Retina (tissue), 1 donor: Measurements from ENCODE around the gene LIME1.
A peak's percentile ranks its signal among the peaks of the same experiment; 100 is the strongest.
"Not testable (repeated sequence)": the region's sequence is repeated elsewhere in the genome, so short reads cannot be mapped to it uniquely, and the experiment has no call there.

ENCODE experiments used
- DNase-seq: peaks from one replicate; pipeline ENCODE4 v3.0.0-alpha.2; 2016

The LIME1 gene

GRCh38 chr20:63708301-63709148, 27.9 kb upstream of the LIME1 start:
- DNase-seq: peak; percentile 46

DNA sequence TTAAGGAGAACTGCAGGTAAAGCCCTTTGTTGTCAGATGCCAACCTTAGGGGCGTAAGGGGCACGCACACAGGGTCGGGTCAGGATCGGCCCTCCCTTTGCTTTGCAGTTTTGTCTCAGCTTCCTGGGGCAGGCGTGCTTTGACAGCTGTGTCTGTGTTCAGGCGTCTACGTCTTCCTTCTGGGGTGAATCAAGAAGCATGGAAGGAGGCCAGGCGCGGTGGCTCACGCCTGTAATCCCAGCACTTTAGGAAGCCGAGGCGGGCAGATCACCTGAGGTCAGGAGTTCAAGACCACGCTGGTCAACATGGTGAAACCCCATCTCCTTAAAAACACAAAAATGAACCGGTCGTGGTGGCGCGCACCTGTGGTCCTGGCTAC, 27.3 kb upstream of the LIME1 start:
- DNase-seq: no peak

DNA sequence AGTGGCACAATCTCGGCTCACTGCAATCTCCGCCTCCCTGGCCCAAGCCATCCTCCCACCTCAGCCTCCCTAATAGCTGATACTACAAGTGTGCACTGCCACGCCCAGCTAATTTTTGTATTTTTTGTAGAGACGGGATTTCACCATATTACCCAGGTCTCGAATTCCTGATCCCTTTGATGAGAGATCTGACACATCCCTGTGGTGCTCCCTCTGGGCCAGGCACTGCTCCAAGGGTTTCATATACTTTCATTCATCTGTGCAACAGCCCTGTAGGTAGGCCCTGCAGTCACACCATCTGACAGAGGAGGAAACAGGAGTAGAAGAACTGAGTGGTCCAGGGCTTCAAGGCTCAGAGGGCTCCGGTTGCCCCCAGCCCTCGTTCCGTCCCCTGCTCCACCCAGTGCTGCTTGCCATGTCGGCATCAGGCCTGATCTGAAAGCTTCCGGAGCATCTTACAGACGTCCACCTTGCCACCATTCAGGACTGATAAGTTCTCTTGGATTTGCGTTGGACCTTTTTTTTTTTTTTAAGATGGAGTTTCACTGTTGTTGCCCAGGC, 25.3 kb upstream of the LIME1 start:
- DNase-seq: no peak

DNA sequence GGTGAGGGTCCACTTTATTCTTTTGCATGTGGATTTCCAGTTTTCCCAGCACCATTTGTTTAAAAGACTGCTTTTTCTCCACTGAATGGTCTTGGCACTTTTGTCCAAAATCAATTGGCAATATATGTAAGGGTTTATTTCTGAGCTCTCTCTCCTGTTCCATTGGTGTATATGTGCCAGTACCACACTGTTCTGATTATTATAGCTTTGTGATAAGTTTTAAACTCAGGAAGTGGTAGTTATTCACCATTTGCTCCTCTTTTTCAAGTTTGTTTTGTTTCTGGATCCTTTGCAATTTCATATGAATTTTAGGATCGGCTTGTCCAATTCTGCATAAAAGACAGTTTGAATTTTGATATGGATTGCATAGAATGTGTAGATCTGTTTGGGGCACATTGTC, 24.3 kb upstream of the LIME1 start:
- DNase-seq: no peak

- DNase-seq: no peak
Measured at GRCh38 chr20:63714858-63715257, 21.6 kb upstream of the LIME1 start.

DNA sequence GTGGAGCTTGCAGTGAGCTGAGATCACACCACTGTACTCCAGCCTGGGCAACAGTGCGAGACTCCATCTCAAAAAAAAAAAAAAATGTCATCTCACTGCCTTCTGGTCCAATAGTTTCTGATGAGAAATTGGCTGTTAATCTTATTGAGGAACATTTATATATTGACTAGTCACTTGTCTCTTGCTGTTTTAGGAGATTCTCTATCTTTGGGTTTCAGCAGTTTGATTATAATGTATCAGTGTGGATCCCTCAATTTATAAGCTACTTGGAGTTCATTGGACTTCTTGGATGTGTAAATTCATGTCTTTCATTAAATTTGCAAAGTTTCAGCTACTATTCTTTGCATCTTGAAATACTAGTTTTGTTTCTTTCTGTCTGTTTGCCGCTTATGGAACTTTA, 17.5 kb upstream of the LIME1 start:
- no peak for DNase-seq

GRCh38 chr20:63722967-63723622, 13.4 kb upstream of the LIME1 start:
- DNase-seq: not testable (repeated sequence)

DNA sequence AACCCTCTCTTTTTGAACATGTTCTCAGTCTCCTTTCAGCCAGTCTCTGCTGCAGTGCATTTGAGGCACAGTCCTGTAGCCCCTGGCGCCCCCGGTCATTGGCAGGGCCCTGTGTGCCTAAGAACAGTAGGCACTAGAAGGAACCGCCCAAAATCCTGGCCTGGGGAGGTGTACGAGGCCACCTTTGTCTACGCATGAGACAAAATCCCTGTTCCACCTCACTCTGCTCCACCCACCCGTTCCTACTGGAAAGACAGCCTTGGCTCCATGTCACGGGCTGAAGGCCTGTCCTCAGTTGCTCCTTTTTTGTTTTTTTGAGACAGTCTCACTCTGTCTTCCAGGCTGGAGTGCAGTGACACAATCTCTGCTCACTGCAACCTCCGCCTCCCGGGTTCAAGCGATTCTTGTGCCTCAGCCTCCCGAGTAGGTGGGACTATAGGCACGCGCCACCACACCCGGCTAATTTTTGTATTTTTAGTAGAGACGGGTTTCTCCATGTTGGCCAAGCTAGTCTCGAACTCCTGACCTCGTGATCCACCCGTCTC, 6.2 kb upstream of the LIME1 start:
- not testable (repeated sequence) for DNase-seq

GRCh38 chr20:63731410-63731809, 5.1 kb upstream of the LIME1 start:
- no peak for DNase-seq

DNA sequence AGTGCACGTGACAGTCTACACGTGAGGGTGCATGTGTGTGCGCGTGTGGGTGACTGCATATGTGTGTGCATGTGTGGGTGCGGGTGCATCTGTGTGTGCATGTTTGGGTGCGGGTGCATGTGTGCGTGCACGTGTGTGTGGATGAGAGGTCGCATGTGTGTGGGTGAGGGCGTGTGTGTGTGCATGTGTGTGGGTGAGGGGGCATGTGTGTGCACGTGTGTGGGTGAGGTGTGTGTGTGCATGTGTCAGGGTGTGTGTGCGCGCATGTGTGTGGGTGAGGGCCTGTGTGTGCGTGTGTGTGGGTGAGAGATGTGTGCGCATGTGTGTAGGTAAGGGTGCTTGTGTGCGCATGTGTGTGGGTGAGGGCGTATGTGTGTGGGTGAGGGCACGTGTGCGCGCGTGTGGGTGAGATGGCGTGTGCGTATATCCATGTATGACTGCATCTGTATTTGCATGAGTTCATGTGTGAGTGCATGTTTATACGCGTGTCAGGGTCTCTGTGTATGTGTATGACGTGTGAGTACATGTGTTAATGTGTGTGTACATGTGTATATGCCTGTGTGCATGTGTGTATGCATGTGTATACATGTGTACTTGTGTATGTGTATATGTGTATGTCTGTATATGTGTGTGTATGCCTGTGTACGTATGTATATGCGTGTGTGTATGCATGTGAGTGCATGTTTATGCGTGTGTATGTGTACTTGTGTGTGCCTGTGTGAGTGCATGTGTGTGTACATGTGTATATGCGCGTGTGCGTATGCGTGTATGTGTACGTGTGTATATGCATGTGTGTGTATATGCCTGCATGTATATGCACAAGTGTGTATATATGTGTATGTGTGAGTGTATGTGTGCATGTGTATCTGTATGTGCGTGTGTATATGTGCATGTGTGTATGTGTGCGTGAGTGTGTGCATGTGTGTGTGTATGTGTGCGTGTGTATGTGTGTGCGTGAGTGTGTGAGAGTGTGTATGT, 4.1 kb upstream of the LIME1 start:
- DNase-seq: no peak

DNA sequence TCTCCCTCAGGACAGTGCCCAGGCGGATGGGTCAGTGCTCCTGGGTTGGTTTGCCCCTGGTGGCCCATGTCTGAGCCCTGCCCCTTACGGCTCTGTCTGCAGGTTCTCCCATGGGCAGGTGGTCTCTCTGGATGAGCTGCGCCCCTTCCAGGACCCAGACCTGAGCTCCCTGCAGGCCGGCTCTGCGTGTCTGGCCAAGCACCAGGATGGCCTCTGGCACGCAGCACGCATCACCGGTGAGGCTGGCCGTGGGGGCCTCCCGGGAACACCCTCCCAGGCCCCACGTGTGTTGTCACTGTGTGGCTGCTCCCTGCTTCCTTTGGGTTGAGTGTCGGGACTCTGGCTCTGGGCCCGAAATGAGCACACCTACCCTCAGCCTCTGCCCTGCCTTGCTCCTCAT, 3.3 kb upstream of the LIME1 start:
- DNase-seq: no peak

GRCh38 chr20:63733579-63734081, 2.8 kb upstream of the LIME1 start:
- no peak for DNase-seq

- DNase-seq: no peak
Measured at GRCh38 chr20:63734111-63734945, 2.1 kb upstream of the LIME1 start.

DNA sequence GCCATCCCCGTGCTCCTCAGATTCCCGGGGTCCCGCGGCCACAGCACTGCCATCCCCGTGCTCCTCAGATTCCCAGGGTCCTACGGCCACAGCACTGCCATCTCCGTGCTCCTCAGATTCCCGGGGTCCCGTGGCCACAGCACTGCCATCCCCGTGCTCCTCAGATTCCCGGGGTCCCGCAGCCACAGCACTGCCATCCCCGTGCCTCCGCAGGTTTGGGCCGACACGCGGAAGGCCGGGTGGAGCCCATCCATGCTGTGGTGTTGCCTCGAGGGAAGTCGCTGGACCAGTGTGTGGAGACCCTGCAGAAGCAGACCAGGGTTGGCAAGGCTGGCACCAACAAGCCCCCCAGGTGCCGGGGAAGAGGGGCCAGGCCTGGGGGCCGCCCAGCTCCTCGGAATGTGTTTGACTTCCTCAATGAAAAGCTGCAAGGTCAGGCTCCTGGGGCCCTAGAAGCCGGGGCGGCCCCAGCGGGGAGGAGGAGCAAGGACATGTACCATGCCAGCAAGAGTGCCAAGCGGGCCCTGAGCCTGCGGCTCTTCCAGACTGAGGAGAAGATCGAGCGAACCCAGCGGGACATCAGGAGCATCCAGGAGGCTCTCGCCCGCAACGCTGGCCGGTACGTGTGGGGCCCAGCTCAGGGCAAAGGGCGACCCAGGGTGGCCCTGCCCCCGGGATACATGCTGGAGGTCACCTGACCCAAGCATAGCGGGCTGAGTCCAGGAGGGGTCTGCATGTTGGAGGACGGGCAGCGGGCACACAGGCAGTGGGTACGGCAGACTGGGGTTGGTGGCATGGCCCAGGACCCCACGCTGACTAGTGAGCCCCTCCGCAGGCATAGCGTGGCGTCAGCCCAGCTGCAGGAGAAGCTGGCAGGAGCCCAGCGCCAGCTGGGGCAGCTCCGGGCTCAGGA, 1.3 kb upstream of the LIME1 start:
- no peak for DNase-seq

DNA sequence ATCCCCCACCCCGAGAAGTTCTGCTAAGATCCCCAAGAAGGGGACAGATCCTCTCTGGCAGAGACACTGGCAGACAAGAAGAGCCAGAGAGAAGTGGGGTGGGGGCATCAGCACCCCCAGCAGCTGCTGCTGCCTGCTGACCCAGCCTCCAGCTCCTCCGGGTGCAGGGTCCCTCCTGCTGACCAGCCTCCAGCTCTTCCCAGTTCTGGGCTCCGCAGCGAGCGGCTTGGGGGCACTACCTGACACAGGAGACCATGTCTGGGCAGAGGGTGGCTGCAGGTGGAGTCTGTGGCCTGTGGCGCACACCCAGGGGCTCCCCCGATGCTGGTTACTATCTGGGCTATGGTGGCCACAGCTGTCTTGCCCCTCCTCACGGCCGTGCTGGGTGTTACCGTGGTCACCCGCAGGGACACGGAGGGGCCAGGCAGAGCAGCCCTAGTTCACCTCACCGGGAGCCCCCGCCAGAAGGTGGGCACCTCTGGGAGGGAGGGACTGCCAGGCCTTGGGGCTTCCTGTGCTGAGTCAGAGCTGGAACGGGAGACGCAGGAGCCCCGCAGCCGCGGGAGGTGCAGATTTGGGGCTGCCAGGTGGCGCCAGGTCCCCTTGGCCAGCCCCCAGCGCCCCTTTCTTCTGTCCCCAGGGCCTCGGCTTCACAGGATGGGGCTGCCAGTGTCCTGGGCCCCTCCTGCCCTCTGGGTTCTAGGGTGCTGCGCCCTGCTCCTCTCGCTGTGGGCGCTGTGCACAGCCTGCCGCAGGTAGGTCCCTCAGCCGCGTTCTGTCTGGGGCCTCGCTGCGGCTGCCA, 630 bp downstream of the LIME1 start:
- DNase-seq: no peak

GRCh38 chr20:63737695-63737944, 1.2 kb downstream of the LIME1 start:
- DNase-seq: no peak

DNA sequence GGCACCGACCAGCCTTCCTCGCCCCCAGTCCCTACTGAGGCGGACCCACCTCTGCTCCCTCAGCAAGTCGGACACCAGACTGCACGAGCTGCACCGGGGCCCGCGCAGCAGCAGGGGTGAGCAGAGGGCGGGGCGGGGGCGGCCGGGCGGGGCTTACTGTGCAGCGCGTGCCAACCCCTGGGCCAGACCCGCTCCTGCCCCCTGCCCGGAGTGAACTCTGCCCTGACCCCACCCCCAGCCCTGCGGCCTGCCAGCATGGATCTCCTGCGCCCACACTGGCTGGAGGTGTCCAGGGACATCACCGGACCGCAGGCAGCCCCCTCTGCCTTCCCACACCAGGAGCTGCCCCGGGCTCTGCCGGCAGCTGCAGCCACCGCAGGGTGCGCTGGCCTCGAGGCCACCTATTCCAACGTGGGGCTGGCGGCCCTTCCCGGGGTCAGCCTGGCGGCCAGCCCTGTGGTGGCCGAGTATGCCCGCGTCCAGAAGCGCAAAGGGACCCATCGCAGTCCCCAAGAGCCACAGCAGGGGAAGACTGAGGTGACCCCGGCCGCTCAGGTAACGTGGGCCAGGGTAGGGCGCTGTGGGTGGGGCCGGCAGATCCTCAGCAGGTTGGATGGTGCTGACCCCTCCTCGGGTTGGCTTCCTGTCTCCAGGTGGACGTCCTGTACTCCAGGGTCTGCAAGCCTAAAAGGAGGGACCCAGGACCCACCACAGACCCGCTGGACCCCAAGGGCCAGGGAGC, 1.7 kb downstream of the LIME1 start:
- DNase-seq: peak; percentile 47

DNA sequence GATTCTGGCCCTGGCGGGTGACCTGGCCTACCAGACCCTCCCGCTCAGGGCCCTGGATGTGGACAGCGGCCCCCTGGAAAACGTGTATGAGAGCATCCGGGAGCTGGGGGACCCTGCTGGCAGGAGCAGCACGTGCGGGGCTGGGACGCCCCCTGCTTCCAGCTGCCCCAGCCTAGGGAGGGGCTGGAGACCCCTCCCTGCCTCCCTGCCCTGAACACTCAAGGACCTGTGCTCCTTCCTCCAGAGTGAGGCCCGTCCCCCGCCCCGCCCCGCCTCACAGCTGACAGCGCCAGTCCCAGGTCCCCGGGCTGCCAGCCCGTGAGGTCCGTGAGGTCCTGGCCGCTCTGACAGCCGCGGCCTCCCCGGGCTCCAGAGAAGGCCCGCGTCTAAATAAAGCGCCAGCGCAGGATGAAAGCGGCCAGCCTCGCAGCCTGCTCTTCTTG, 2.2 kb downstream of the LIME1 start:
- no peak for DNase-seq
